ENCODE data around the gene TREML2. TPM values are rescaled to one million over a fixed set of nuclear protein-coding genes. Genes with fewer than 3 reads are reported as not detected.

TREML2 gene
- total RNA-seq, 2 experiments from 2014 or later: 8.9 TPM

DNA sequence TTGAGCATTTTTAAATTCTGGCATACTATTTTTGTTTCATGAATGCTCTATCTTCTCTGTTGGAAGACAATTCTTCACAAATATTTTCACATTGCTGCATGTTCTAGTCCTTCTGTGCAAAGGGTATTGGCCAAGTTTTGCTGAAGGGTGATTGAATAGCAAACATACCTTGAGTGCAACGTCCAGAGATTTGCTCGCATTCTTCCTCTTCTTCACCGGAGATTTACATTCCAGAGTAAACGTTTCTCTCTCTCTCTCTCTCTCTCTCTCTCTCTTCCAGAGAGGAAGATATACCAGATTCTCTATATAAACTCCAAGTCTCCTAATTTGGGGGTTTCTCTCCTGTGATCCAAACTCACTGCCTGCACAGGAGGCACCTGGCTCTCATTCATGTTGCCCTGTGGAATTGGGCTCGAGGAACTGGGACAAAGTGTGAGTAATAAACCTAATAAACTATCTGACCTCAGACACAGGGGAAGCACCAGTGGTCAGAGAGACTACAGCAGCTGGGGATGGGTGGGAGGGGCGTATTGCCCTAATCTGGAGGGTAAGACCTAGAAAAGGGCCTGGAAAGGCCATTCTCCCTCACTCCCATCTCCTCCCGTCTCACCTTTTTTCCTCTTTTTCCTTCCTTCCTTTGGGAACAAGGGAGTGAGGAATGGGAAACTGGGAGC, 45.7 kb downstream of the TREML2 start:
- no peak for DNase-seq
- Mint-ChIP-seq H3K4me3 (no peak overlapping the region), H3K27me3 (peaks cover 3% of the 10 kb centered on the region), H3K27ac (no peak overlapping the region), H3K36me3 (no peaks in the 10 kb centered on the region), H3K9me3 (no peaks in the 10 kb centered on the region), H3K4me1 (peaks cover 7% of the 10 kb centered on the region)

DNA sequence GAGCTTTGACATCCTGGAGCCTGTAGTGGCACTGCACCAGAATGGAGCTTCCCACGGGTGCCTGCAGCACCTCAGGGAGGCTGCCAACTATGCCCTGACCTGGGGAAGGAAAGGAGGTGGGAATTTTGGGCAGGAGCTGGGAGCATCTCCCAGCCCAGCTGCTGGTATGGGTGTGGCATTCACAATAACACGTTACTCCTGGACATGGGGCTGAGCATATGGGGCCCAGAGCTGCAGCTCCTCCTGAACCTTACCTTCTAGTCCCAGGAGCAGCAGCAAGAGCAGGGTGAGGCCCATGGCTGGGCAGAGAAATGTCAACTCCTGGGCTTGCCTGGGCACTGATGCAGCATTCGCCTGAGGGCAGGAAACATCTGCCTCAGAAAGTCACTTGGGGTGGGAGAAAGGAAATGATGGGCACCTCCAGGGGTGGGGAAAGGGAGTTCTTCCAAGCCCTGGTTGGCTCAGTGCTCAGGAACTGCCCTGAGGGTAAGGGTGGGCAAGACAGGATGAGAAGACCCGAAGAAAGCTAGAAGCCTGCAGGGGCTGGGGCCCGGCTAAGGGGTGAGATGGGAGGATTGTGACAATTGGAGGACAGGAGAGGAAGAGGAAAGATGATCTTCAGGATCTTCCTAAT, 46.8 kb downstream of the TREML2 start, which contains the start of gene TREML1:
TREML1 (minus strand) TSS at position 356 of the 634 bp plus-strand sequence; CDS start at position 297, 59 bp downstream.
- DNase-seq: no peak
- Mint-ChIP-seq H3K27me3 (peaks cover 3% of the 10 kb centered on the region), H3K4me1 (peaks cover 7% of the 10 kb centered on the region), H3K4me3 (no peak within 1 kb of the TSS), H3K36me3 (no peaks in the 10 kb centered on the region), H3K9me3 (no peaks in the 10 kb centered on the region), H3K27ac (no peak within 1 kb of the TSS)

DNA sequence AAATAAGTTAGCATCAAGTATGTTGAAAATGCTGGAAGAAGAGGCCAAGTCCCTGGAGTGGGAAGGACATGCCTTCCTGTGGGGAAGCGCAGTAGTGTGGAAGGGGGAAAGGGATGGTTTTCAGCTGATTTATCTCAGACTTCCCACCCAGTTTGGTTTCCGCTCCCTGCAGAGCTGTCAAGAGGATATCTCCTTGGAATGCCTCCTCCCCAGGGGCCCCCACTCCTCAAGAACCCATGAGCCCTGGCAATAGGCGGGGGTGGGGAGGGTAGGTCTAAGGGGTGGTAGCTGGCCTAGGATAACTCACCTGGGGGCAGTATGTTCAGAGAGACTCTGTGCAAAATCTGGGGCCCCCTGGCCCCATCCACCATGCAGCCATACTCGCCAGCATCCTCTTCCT, 47.5 kb downstream of the TREML2 start:
- H3K4me3 Mint-ChIP-seq: no peak overlapping the region
- H3K4me1 Mint-ChIP-seq: peaks cover 7% of the 10 kb centered on the region
- H3K9me3 Mint-ChIP-seq: no peaks in the 10 kb centered on the region
- no peak for DNase-seq
- H3K27ac Mint-ChIP-seq: no peak overlapping the region
- peaks cover 3% of the 10 kb centered on the region for H3K27me3 Mint-ChIP-seq
- H3K36me3 Mint-ChIP-seq: peaks cover 2% of the 10 kb centered on the region

DNA sequence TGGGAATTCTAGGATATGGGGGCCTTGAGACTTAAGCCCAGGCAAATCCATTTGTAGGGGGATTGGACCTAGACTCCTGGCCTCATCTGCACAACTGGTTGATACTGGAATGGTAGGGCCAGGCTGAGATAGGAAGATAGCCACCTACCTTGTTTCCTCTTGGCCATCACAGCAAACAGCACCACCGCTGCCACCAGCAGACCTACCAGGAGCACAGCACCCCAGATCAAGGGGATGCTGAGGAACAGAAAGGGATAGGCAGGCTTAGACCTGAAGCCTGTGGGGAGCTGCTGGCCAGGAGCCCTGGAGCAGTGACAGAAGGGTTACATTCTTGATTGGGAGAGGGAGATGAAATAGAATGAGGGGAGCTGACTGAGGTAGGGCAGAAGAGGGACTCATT, 50.3 kb downstream of the TREML2 start:
- Mint-ChIP-seq H3K9me3 (no peaks in the 10 kb centered on the region), H3K27ac (no peak overlapping the region), H3K36me3 (peaks cover 7% of the 10 kb centered on the region), H3K4me3 (no peak overlapping the region), H3K27me3 (no peaks in the 10 kb centered on the region), H3K4me1 (peaks cover 17% of the 10 kb centered on the region)
- DNase-seq: no peak

DNA sequence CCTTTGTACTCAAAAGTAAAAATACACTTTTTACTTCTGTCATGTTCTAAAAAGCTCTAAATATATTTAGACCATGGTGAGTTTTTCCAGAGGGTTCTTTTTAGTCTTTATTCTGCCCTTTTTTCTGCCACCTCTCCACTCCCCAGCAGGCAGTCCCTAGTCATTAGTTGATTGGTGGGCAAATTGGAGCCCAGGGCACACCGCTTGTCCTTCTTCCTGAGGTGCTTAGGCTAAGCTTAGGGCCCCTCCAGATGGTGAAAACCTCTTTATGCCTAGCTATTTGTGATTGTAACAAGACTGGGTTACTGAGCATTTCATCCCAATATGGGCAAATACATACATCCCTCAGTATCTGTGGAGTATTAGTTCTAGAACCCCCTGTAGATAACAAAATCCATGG, 53.0 kb downstream of the TREML2 start:
- H3K9me3 Mint-ChIP-seq: no peaks in the 10 kb centered on the region
- peaks cover 7% of the 10 kb centered on the region for H3K36me3 Mint-ChIP-seq
- peaks cover 12% of the 10 kb centered on the region for H3K4me1 Mint-ChIP-seq
- H3K4me3 Mint-ChIP-seq: no peak overlapping the region
- no peak overlapping the region for H3K27ac Mint-ChIP-seq
- H3K27me3 Mint-ChIP-seq: no peaks in the 10 kb centered on the region
- DNase-seq: no peak

Other genes with a start within 250 kb of the TREML2 start
- gene UNC5CL, start 161.9 kb downstream of the TREML2 start, total RNA-seq: 1 to 10 TPM; 1.3 to 1.7 TPM
- gene TSPO2, start 158.7 kb downstream of the TREML2 start, total RNA-seq: not detected
- not detected for gene APOBEC2, start 147.9 kb downstream of the TREML2 start, total RNA-seq
- 10 to 100 TPM; 43.7 to 44.2 TPM for gene OARD1, start 128.8 kb downstream of the TREML2 start, total RNA-seq
- 10 to 100 TPM; 24.5 to 25.4 TPM for gene NFYA, start 128.2 kb downstream of the TREML2 start, total RNA-seq
- not detected for gene TREML1, start 46.8 kb downstream of the TREML2 start, total RNA-seq
- gene TREM2, start 38.0 kb downstream of the TREML2 start, total RNA-seq: not detected
- gene TREML4, start 27.2 kb upstream of the TREML2 start, total RNA-seq: not detected
- under 1 TPM in 1 of 2 experiments, not detected in 1; 0.30 TPM for gene TREM1, start 85.5 kb upstream of the TREML2 start, total RNA-seq
- under 1 TPM; 0.31 to 0.44 TPM for gene NCR2, start 134.5 kb upstream of the TREML2 start, total RNA-seq

Data from activated naive CD8-positive, alpha-beta T cell treated with anti-CD3 and anti-CD28 coated beads for 36 hours (primary cell).